ENCODE measurements around the gene SH3RF3.

SH3RF3 gene

GRCh38 chr2:109356324-109357035, 227.5 kb downstream of the SH3RF3 start:
- H3K4me3 ChIP-seq (ENCODE audit: low read depth, low read length), result no peak overlapping the region
- DNase-seq (ENCODE audit: low read depth), result no peak
- TF ChIP-seq CTCF (conservative IDR thresholded peaks at IDR 0.05; ENCODE audit: low read depth, low read length), result no peak

GRCh38 chr2:109364217-109364616, 235.2 kb downstream of the SH3RF3 start:
- DNase-seq (ENCODE audit: low read depth), result peak; percentile 40
- TF ChIP-seq CTCF (conservative IDR thresholded peaks at IDR 0.05; ENCODE audit: low read depth, low read length), result no peak
- H3K4me3 ChIP-seq (ENCODE audit: low read depth, low read length), result no peak overlapping the region

GRCh38 chr2:109365131-109365530, 236.1 kb downstream of the SH3RF3 start:
- no peak for TF ChIP-seq CTCF (conservative IDR thresholded peaks at IDR 0.05; ENCODE audit: low read depth, low read length)
- DNase-seq (ENCODE audit: low read depth), result no peak
- H3K4me3 ChIP-seq (ENCODE audit: low read depth, low read length), result no peak overlapping the region

- no peak for DNase-seq (ENCODE audit: low read depth)
- no peak for TF ChIP-seq CTCF (conservative IDR thresholded peaks at IDR 0.05; ENCODE audit: low read depth, low read length)
- no peak overlapping the region for H3K4me3 ChIP-seq (ENCODE audit: low read depth, low read length)
These were observed 238.7 kb downstream of the SH3RF3 start for GRCh38 chr2:109367683-109368082.

- no peak for DNase-seq (ENCODE audit: low read depth)
- no peak for TF ChIP-seq CTCF (conservative IDR thresholded peaks at IDR 0.05; ENCODE audit: low read depth, low read length)
- no peak overlapping the region for H3K4me3 ChIP-seq (ENCODE audit: low read depth, low read length)
These were observed 239.8 kb downstream of the SH3RF3 start for GRCh38 chr2:109368798-109369197.

- DNase-seq (ENCODE audit: low read depth), result no peak
- H3K4me3 ChIP-seq (ENCODE audit: low read depth, low read length), result no peak overlapping the region
- TF ChIP-seq CTCF (conservative IDR thresholded peaks at IDR 0.05; ENCODE audit: low read depth, low read length), result no peak
These were observed 240.7 kb downstream of the SH3RF3 start for GRCh38 chr2:109369671-109370191.
